Mammary epithelial cell (primary cell): ENCODE measurements around the gene SEMA6A.

ENCODE experiments used
- CTCF ChIP-seq, 2 donors: IDR thresholded peaks in 1 of 2; conservative IDR thresholded peaks in 1 of 2; 2 replicates each; pipeline ENCODE4 v1.5.1; 2011 to 2012; ENCODE audit warnings: inconsistent platforms in 2 of 2, low read length in 2 of 2, mild to moderate bottlenecking in 2 of 2, control low read depth in 1 of 2, low read depth in 1 of 2; ENCODE audit not compliant: insufficient read depth in 1 of 2; ENCODE audit errors: extremely low read depth in 1 of 2
- EZH2 ChIP-seq: IDR thresholded peaks from 2 replicates; pipeline ENCODE4 v1.6.1; 2012; ENCODE audit warnings: low read length, inconsistent platforms, borderline replicate concordance

- TF ChIP-seq CTCF (conservative IDR thresholded peaks at IDR 0.05 in 1 of 2, IDR thresholded peaks at IDR 0.05 in 1 of 2; ENCODE audit: extremely low read depth in 1 of 2, insufficient read depth in 1 of 2, low read depth in 1 of 2, low read length in 2 of 2) = no peak
- no peak for TF ChIP-seq EZH2
Observed at GRCh38 chr5:116396476-116397099, 178.0 kb downstream of the SEMA6A start.
